Fibroblast of the aortic adventitia (primary cell): ENCODE results near the gene NCOA1. TPM values are rescaled to one million over a fixed set of nuclear protein-coding genes. Genes with fewer than 3 reads are reported as not detected.

Source experiments
- DNase-seq: peaks from one replicate; pipeline ENCODE4 v3.0.0-alpha.2; 2010; ENCODE audit warnings: low read depth
- H3K4me3 ChIP-seq: 2 replicates; pipeline ENCODE4 v1.5.1; 2011; ENCODE audit warnings: low read depth, mild to moderate bottlenecking, control low read depth, low read length, moderate library complexity
- CTCF ChIP-seq: IDR thresholded peaks from 2 replicates; pipeline ENCODE4 v1.5.1; 2011; ENCODE audit warnings: mild to moderate bottlenecking, low read length, control low read depth, inconsistent platforms; ENCODE audit not compliant: insufficient read depth
- total RNA-seq: library from RNA; depleted of rRNA; stranded (reverse); fragments of >200 nt; gene quantifications from 2 replicates; pipeline ENCODE4 v1.2.3, GENCODE V29; 2012; ENCODE audit warnings: low replicate concordance

The NCOA1 gene
- total RNA-seq, 1 donor, result 24.0 TPM

GRCh38 chr2:24747299-24747698 lies 256.2 kb downstream of the NCOA1 start:
- TF ChIP-seq CTCF, result no peak
- DNase-seq, result no peak
- no peak overlapping the region for H3K4me3 ChIP-seq

GRCh38 chr2:24749069-24749691 lies 258.1 kb downstream of the NCOA1 start:
- DNase-seq, result no peak
- TF ChIP-seq CTCF, result no peak
- H3K4me3 ChIP-seq, result no peak overlapping the region

GRCh38 chr2:24754985-24755705 lies 264.1 kb downstream of the NCOA1 start:
- TF ChIP-seq CTCF, result no peak
- DNase-seq, result no peak
- no peak overlapping the region for H3K4me3 ChIP-seq

- no peak for DNase-seq
- TF ChIP-seq CTCF, result no peak
- H3K4me3 ChIP-seq, result no peak overlapping the region
These were observed 265.7 kb downstream of the NCOA1 start for GRCh38 chr2:24756789-24757188.

- no peak for DNase-seq
- no peak for TF ChIP-seq CTCF
- no peak overlapping the region for H3K4me3 ChIP-seq
These were observed 270.8 kb downstream of the NCOA1 start for GRCh38 chr2:24761866-24762265.

- no peak for TF ChIP-seq CTCF
- DNase-seq, result no peak
- H3K4me3 ChIP-seq, result no peak overlapping the region
These were observed 271.5 kb downstream of the NCOA1 start for GRCh38 chr2:24762518-24762917.
